CD4-positive, CD25-positive, alpha-beta regulatory T cell (primary cell): ENCODE results near the gene GTPBP8. TPM values are rescaled to one million over a fixed set of nuclear protein-coding genes. Genes with fewer than 3 reads are reported as not detected.
"Not testable (repeated sequence)": the region's sequence is repeated elsewhere in the genome, so short reads cannot be mapped to it uniquely, and the experiment has no call there.

Source experiments
- ATAC-seq, 2 donors: fragments of 150-1000 bp; cut with Tn5 transposase; one replicate each; pipeline ENCODE4 v1.10.0; 2021; ENCODE audit warnings: low read depth in 2 of 2, moderate number of reproducible peaks in 2 of 2, moderate library complexity in 1 of 2
- DNase-seq, 3 donors: peaks; one replicate each; pipeline versions ENCODE4 v3.0.0 to v3.0.0-alpha.2; 2012 to 2022; ENCODE audit warnings: mixed read lengths in 1 of 3
- H3K27ac ChIP-seq: one replicate; pipeline ENCODE4 v1.7.0; 2013; ENCODE audit warnings: mild to moderate bottlenecking, low read length; ENCODE audit not compliant: insufficient read depth, poor library complexity, severe bottlenecking
- H3K27me3 ChIP-seq: one replicate; pipeline ENCODE4 v1.7.0; 2013; ENCODE audit warnings: low read length; ENCODE audit not compliant: control insufficient read depth, insufficient read depth
- H3K36me3 ChIP-seq: one replicate; pipeline ENCODE4 v1.7.0; 2013; ENCODE audit warnings: mild to moderate bottlenecking, low read length, moderate library complexity; ENCODE audit not compliant: control insufficient read depth, insufficient read depth
- H3K4me1 ChIP-seq: 2 replicates; pipeline ENCODE4 v1.7.0; 2013; ENCODE audit warnings: mild to moderate bottlenecking, low read length; ENCODE audit not compliant: insufficient read depth, control insufficient read depth, poor library complexity, severe bottlenecking
- H3K4me3 ChIP-seq: one replicate; pipeline ENCODE4 v1.7.0; 2013; ENCODE audit warnings: low read depth, mild to moderate bottlenecking, low read length, moderate library complexity
- H3K9me3 ChIP-seq, 2 experiments: 1 replicate in 1 of 2; 2 replicates in 1 of 2; pipeline ENCODE4 v1.7.0; 2013; ENCODE audit warnings: low read length in 2 of 2, mild to moderate bottlenecking in 1 of 2, moderate library complexity in 1 of 2; ENCODE audit not compliant: control insufficient read depth in 2 of 2
- H3K27ac Mint-ChIP-seq, 3 donors: one replicate each; pipeline ENCODE4 v1.8.0; 2020 to 2022; ENCODE audit warnings: mild to moderate bottlenecking in 3 of 3, mixed read lengths in 3 of 3, moderate library complexity in 2 of 3
- H3K27me3 Mint-ChIP-seq: one replicate; pipeline ENCODE4 v1.8.0; 2022; ENCODE audit warnings: mild to moderate bottlenecking, mixed read lengths
- H3K36me3 Mint-ChIP-seq: one replicate; pipeline ENCODE4 v1.8.0; 2020; ENCODE audit warnings: mixed read lengths
- H3K4me1 Mint-ChIP-seq, 4 donors: one replicate each; pipeline ENCODE4 v1.8.0; 2020 to 2022; ENCODE audit warnings: mixed read lengths in 4 of 4, mild to moderate bottlenecking in 1 of 4
- H3K4me3 Mint-ChIP-seq, 4 donors: one replicate each; pipeline ENCODE4 v1.8.0; 2020 to 2022; ENCODE audit warnings: mild to moderate bottlenecking in 4 of 4, mixed read lengths in 4 of 4, moderate library complexity in 3 of 4
- H3K9me3 Mint-ChIP-seq, 7 donors: one replicate each; pipeline ENCODE4 v1.8.0; 2020 to 2022; ENCODE audit warnings: mixed read lengths in 7 of 7, mild to moderate bottlenecking in 3 of 7, moderate library complexity in 2 of 7
- polyA plus RNA-seq, 4 donors: library from polyadenylated mRNA; unstranded; fragments of 300-500 nt; fragmentation: Illumina TruSeq; gene quantifications; one replicate each; pipeline ENCODE4 v1.2.3, GENCODE V29; 2021
- total RNA-seq: library from RNA; stranded (reverse); gene quantifications from one replicate; pipeline ENCODE4 v1.2.3, GENCODE V29; 2022

GTPBP8 gene
- total and polyA plus RNA-seq, 5 donors from 2014 or later: 17.0 to 25.7 (median 18.8) TPM

GRCh38 chr3:113040231-113040630 is 49.4 kb downstream of the GTPBP8 start:
- peaks cover 0 to 4% (median 2%) of the 10 kb centered on the region in 7 donors for H3K9me3 Mint-ChIP-seq

DNA sequence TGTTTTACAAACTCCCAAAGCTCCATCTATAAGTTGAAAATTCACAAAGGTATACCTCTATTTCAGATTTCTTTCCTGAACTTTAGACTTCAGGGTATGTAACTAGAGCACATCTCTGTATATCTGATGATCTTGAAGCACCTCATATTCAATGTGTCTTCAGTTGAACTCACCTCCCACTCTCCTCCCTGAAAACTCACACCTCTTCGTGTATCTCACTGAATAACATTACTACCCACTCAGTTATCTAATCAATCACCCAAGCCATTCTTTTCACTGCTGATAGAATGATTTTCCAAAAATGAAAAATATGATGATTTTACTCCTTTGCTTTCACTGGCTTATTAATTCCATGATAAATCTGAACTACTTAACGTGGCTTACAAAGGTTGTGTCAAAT is 52.9 kb downstream of the GTPBP8 start:
- Mint-ChIP-seq H3K9me3 (peaks cover 0 to 7% (median 3%) of the 10 kb centered on the region in 7 donors), H3K36me3 (peaks cover 5% of the 10 kb centered on the region), H3K27me3 (no peaks in the 10 kb centered on the region), H3K27ac (no peak overlapping the region), H3K4me3 (no peak overlapping the region), H3K4me1 (peaks cover 0 to 3% (median 0%) of the 10 kb centered on the region in 4 donors)
- Histone ChIP-seq H3K27ac (no peak overlapping the region), H3K4me3 (no peak overlapping the region), H3K4me1 (no peaks in the 10 kb centered on the region), H3K9me3 (peaks cover 0 to 1% of the 10 kb centered on the region in 2 experiments), H3K27me3 (no peaks in the 10 kb centered on the region), H3K36me3 (no peaks in the 10 kb centered on the region)
- ATAC-seq (no peak), DNase-seq (no peak)

More at GRCh38 chr3:113040231-113040630, 49.4 kb downstream of the GTPBP8 start:
- ATAC-seq (no peak), DNase-seq (no peak)
- Histone ChIP-seq H3K4me1 (no peaks in the 10 kb centered on the region), H3K27ac (no peak overlapping the region), H3K9me3 (peaks cover 0 to 1% of the 10 kb centered on the region in 2 experiments), H3K4me3 (no peak overlapping the region), H3K36me3 (no peaks in the 10 kb centered on the region), H3K27me3 (no peaks in the 10 kb centered on the region)
- H3K4me1 Mint-ChIP-seq: peaks cover 0 to 2% (median 0%) of the 10 kb centered on the region in 4 donors
- H3K36me3 Mint-ChIP-seq: peaks cover 3% of the 10 kb centered on the region
- H3K4me3 Mint-ChIP-seq: no peak overlapping the region
- H3K27me3 Mint-ChIP-seq: no peaks in the 10 kb centered on the region
- no peak overlapping the region for H3K27ac Mint-ChIP-seq

DNA sequence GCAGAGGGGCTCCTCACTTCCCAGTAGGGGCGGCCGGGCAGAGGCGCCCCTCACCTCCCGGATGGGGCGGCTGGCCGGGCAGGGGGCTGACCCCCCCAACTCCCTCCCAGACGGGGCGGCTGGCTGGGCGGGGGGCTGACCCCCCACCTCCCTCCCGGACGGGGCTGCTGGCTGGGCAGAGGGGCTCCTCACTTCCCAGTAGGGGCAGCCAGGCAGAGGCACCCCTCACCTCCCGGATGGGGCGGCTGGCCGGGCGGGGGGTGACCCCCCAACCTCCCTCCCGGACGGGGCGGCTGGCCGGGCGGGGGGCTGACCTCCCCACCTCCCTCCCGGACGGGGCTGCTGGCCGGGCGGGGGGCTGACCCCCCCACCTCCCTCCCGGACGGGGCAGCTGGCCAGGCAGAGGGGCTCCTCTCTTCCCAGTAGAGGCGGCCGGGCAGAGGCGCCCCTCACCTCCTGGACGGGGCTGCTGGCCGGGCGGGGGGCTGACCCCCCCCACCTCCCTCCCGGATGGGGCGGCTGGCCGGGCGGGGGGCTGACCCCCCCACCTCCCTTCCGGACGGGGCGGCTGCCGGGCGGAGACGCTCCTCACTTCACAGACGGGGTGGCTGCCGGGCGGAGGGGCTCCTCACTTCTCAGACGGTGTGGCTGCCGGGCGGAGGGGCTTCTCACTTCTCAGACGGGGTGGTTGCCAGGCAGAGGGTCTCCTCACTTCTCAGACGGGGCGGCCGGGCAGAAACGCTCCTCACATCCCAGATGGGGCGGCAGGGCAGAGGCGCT is 55.6 kb downstream of the GTPBP8 start:
- not testable (repeated sequence) for ATAC-seq, H3K4me3 ChIP-seq, H3K36me3 Mint-ChIP-seq, H3K4me3 Mint-ChIP-seq, H3K9me3 Mint-ChIP-seq, H3K36me3 ChIP-seq, H3K27me3 ChIP-seq, H3K27me3 Mint-ChIP-seq, H3K4me1 Mint-ChIP-seq, H3K9me3 ChIP-seq, H3K4me1 ChIP-seq, DNase-seq, H3K27ac ChIP-seq, H3K27ac Mint-ChIP-seq

GRCh38 chr3:113051302-113051711 is 60.5 kb downstream of the GTPBP8 start:
- Histone ChIP-seq H3K27ac (no peak overlapping the region), H3K36me3 (no peaks in the 10 kb centered on the region), H3K9me3 (no peaks in the 10 kb centered on the region), H3K4me1 (peaks cover 6% of the 10 kb centered on the region), H3K27me3 (no peaks in the 10 kb centered on the region), H3K4me3 (peak overlapping the region; percentile 47)
- ATAC-seq (peak; percentile 99 to 100), DNase-seq (peak; percentile 69 to 84 (median 80))
- no peaks in the 10 kb centered on the region for H3K27me3 Mint-ChIP-seq
- no peak overlapping the region for H3K4me3 Mint-ChIP-seq
- no peaks in the 10 kb centered on the region for H3K36me3 Mint-ChIP-seq
- no peaks in the 10 kb centered on the region for H3K9me3 Mint-ChIP-seq
- H3K4me1 Mint-ChIP-seq: no peaks in the 10 kb centered on the region
- H3K27ac Mint-ChIP-seq: no peak overlapping the region

Other genes starting within 250 kb of the GTPBP8 start
- not detected for gene CD200R1L, start 144.1 kb upstream of the GTPBP8 start, total RNA-seq
- not detected for gene CD200R1L, start 144.1 kb upstream of the GTPBP8 start, polyA plus RNA-seq
- gene CD200R1, start 15.9 kb upstream of the GTPBP8 start, total RNA-seq: 7.5 TPM
- gene CD200R1, start 15.9 kb upstream of the GTPBP8 start, polyA plus RNA-seq: 1 to 10 TPM; 3.9 to 5.2 (median 4.6) TPM
- gene BOC, start 220.6 kb downstream of the GTPBP8 start, total RNA-seq: not detected
- not detected for gene BOC, start 220.6 kb downstream of the GTPBP8 start, polyA plus RNA-seq